Activated CD8-positive, alpha-beta T cell treated with anti-CD3 and anti-CD28 coated beads for 36 hours (primary cell): ENCODE data around the gene FAM83G. TPM values are rescaled to one million over a fixed set of nuclear protein-coding genes. Genes with fewer than 3 reads are reported as not detected.

Experiments
- ATAC-seq: fragments of 200-7000 bp; cut with Tn5 transposase; one replicate; pipeline ENCODE4 v1.10.0; 2021; ENCODE audit warnings: mild to moderate bottlenecking, moderate library complexity
- CTCF ChIA-PET: fragments of 350-600 bp; sonication (Branson Sonifier 250); formaldehyde crosslinking; loops from one replicate; lab custom pipeline; 2021; ENCODE audit warnings: antibody characterized with exemption; lab: Charles Lee
- POLR2A ChIA-PET: fragments of 350-600 bp; sonication (Branson Sonifier 250); formaldehyde crosslinking; loops from one replicate; lab custom pipeline; 2021; ENCODE audit warnings: antibody characterized with exemption; lab: Charles Lee
- DNase-seq: peaks from one replicate; pipeline ENCODE4 v3.0.0-alpha.2; 2020
- H3K27ac Mint-ChIP-seq: one replicate; pipeline ENCODE4 v1.8.0; 2021; ENCODE audit warnings: mild to moderate bottlenecking, mixed read lengths
- H3K27me3 Mint-ChIP-seq: one replicate; pipeline ENCODE4 v1.8.0; 2021; ENCODE audit warnings: mixed read lengths
- H3K36me3 Mint-ChIP-seq: one replicate; pipeline ENCODE4 v1.8.0; 2021; ENCODE audit warnings: low read depth, mixed read lengths
- H3K4me1 Mint-ChIP-seq: one replicate; pipeline ENCODE4 v1.8.0; 2021; ENCODE audit warnings: low read depth, mixed read lengths
- H3K4me3 Mint-ChIP-seq: one replicate; pipeline ENCODE4 v1.8.0; 2021; ENCODE audit warnings: mild to moderate bottlenecking, moderate library complexity, mixed read lengths
- H3K9me3 Mint-ChIP-seq: one replicate; pipeline ENCODE4 v1.8.0; 2021; ENCODE audit warnings: mixed read lengths
- intact Hi-C: fragments of 100-400 bp; cut with micrococcal nuclease; formaldehyde crosslinking; loops from one replicate; pipeline ENCODE4 v1.10.0; 2022
- total RNA-seq, 2 experiments: library from RNA; stranded (reverse); gene quantifications; one replicate each; pipeline ENCODE4 v1.2.3, GENCODE V29; 2021
- TF ChIP-seq, protein P1 (sequence below): fragments of 200-600 bp; IDR thresholded peaks from one replicate; pipeline ENCODE4 v1.8.0; 2022; ENCODE audit warnings: antibody characterized with exemption, mild to moderate bottlenecking

Gene FAM83G
- total RNA-seq, 2 experiments from 2014 or later, result 11.9 to 12.1 TPM

DNA sequence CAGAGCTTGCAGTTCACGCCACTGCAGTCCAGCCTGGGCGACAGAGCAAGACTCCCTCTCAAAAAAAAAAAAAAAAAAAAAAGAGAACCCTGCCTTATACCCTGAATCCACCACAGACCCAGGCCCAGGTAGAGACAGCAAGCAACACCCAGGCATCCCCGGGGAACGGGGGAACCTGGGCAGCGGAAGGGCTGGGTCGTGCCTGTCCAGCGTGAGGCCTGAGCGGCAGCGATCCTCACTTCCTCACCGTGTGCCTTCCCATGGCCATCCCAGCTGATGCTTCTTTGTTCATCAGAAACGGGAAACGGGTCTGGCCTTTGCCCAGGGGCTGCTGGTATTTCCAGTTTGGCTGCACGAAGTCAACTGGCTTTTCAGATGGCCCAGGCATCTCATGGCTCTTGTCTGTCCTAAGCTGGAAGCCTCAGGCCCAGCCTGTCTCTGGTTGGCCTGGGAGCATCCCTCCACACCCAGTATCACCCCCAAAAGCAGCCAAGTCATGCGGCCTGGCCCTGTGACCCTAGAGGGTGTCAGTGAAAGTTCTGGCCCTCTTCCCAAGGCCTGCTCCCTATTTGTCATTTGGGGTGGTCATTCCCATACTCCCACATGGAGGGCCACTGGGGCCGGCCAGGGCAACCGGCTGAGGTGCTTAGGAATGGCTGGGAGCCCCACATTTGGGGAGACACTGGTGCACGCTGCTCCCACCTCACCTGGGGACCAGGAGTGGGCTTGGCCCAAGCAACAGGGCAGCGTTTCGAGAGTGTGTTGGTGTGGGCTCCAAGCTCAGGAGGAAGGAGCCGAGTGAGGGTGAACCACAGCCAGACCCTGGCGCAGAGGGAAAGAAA, 20.1 kb downstream of the FAM83G start:
- POLR2A ChIA-PET, result no interaction called here
- TF ChIP-seq, protein P1, sequence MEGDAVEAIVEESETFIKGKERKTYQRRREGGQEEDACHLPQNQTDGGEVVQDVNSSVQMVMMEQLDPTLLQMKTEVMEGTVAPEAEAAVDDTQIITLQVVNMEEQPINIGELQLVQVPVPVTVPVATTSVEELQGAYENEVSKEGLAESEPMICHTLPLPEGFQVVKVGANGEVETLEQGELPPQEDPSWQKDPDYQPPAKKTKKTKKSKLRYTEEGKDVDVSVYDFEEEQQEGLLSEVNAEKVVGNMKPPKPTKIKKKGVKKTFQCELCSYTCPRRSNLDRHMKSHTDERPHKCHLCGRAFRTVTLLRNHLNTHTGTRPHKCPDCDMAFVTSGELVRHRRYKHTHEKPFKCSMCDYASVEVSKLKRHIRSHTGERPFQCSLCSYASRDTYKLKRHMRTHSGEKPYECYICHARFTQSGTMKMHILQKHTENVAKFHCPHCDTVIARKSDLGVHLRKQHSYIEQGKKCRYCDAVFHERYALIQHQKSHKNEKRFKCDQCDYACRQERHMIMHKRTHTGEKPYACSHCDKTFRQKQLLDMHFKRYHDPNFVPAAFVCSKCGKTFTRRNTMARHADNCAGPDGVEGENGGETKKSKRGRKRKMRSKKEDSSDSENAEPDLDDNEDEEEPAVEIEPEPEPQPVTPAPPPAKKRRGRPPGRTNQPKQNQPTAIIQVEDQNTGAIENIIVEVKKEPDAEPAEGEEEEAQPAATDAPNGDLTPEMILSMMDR, result no peak
- no peak overlapping the region for H3K27ac Mint-ChIP-seq
- no peak for ATAC-seq
- CTCF ChIA-PET, result no interaction called here
- H3K4me3 Mint-ChIP-seq, result no peak overlapping the region
- no peaks in the 10 kb centered on the region for H3K9me3 Mint-ChIP-seq
- intact Hi-C loops, result no loop called here
- DNase-seq, result no peak
- peaks cover 19% of the 10 kb centered on the region for H3K4me1 Mint-ChIP-seq
- H3K27me3 Mint-ChIP-seq, result no peaks in the 10 kb centered on the region
- peaks cover 8% of the 10 kb centered on the region for H3K36me3 Mint-ChIP-seq

DNA sequence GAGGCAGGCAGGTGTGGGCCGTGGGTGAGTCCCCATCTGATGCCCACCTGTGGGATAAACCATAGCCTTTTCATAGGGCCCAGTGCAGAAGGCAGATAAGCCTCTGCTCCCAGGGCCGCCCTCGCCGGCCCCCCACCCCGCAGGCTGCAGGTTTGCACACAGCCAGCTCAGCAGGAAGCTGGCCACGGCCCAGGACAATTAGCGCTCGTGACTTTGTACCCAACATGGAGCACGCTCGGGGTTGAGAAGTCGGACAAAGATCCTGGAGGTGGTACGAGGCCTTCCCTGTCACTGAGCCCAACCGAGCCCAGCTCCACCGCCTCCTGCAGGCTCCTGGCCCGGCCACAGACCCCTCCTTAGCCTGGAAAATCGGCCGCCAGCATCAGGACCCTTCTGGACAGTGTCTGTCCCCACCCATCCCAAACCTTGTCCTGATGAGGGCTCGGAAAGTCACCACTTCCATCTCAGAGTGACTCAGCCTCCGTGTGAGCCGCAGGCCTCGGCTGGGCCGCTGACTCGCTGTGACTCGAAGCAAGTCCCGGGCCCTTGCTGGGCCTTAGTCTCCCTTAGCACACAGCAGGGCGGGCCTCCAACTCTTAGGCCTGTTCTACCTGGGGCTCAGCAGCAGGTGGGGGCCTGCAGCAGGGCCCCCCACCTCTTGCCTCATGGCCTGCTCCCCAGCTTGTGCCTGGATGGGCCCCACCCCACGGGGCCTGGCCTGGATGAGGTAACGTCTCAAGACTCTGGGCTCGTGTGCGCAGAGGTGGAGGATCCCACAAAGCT, 22.7 kb downstream of the FAM83G start:
- Mint-ChIP-seq H3K4me3 (no peak overlapping the region), H3K4me1 (peaks cover 5% of the 10 kb centered on the region), H3K36me3 (peaks cover 5% of the 10 kb centered on the region), H3K9me3 (no peaks in the 10 kb centered on the region), H3K27me3 (no peaks in the 10 kb centered on the region), H3K27ac (no peak overlapping the region)
- DNase-seq, result no peak
- POLR2A ChIA-PET, result interaction anchor here (1.0 to 1.1 kb wide), 2 partner anchors 19 to 20 kb away, joined by 3 read pairs; no protein-coding TSS in a partner anchor
- CTCF ChIA-PET, result interaction anchor here (1.2 kb wide), 1 partner anchor 21 kb away, joined by 3 read pairs; no protein-coding TSS in a partner anchor
- ATAC-seq, result no peak
- TF ChIP-seq, protein P1, result no peak
- intact Hi-C loops, result no loop called here

DNA sequence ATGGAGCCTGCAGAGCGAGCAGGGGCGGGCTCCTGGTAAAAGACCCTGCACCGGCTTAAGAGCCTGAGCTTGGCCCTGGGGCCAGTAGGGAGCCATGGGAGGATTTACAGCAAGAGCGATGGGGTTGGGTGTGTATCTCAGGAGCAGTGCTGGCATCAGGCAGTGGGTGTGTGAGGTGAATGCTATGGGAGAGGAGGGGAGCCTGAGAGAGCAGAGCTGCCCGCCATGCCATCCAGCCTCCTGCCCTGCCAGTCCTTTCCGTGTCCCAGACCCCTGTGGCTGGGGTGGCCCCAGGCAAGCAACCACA, 23.3 kb downstream of the FAM83G start:
- Mint-ChIP-seq H3K4me3 (no peak overlapping the region), H3K27me3 (no peaks in the 10 kb centered on the region), H3K9me3 (no peaks in the 10 kb centered on the region), H3K36me3 (peaks cover 5% of the 10 kb centered on the region), H3K4me1 (peaks cover 3% of the 10 kb centered on the region), H3K27ac (no peak overlapping the region)
- ATAC-seq, result no peak
- intact Hi-C loops, result no loop called here
- TF ChIP-seq, protein P1, result no peak
- POLR2A ChIA-PET, result interaction anchor here (1.0 to 1.2 kb wide), 2 partner anchors 19 to 23 kb away, joined by 3 read pairs; partner anchors contain the start of gene FAM83G
- DNase-seq, result no peak
- CTCF ChIA-PET, result interaction anchor here (1.2 kb wide), 1 partner anchor 20 kb away, joined by 3 read pairs; no protein-coding TSS in a partner anchor

DNA sequence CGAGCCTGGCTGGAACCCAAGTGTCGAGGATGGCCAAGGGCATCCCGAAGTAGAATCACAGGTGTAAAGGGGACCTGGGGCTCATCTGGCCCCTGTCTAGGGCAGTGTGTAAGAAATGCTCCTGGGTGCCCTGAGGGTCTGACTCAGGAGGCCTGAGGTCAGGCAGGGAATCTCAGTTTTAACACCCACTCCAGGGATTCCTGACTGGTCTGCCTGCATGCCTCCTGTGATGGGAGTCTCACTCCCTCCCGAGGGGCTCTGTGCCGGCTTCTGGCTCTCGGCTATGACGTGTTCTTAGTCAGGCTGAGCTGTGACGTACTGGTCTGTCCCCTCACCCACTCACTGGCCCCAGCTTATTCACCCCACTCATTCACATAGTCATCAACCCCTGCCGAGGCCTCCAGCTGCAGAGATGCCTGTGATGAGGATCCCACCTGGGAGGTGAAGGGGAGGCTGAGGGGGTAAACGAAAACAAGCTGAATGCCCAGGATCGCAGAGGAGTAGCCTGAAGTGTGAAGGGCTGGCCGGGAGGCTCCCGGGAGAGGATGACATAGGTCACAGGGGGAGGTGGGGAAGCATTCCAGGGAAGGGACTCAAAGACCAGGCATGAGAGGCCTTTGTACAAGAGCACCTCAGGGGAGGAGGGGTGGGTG, 23.8 kb downstream of the FAM83G start:
- intact Hi-C loops, result no loop called here
- DNase-seq (no peak), ATAC-seq (no peak)
- TF ChIP-seq, protein P1, result no peak
- POLR2A ChIA-PET, result interaction anchor here (1.0 to 1.2 kb wide), 2 partner anchors 20 to 24 kb away, joined by 3 read pairs; partner anchors contain the start of gene FAM83G
- CTCF ChIA-PET, result interaction anchor here (1.2 to 2.1 kb wide), 2 partner anchors 20 kb away, joined by 3 to 9 read pairs; no protein-coding TSS in a partner anchor
- Mint-ChIP-seq H3K9me3 (no peaks in the 10 kb centered on the region), H3K4me3 (no peak overlapping the region), H3K27ac (no peak overlapping the region), H3K27me3 (no peaks in the 10 kb centered on the region), H3K36me3 (peaks cover 5% of the 10 kb centered on the region), H3K4me1 (no peaks in the 10 kb centered on the region)
